Aorta (tissue), 5 donors: ENCODE results near the gene ATP2B2. TPM values are rescaled to one million over a fixed set of nuclear protein-coding genes. Genes with fewer than 3 reads are reported as not detected.

Source experiments
- ATAC-seq: fragments of 200-7000 bp; cut with Tn5 transposase; one replicate; pipeline ENCODE4 v1.9.1; 2022; ENCODE audit warnings: moderate library complexity; ENCODE audit not compliant: low FRiP score
- DNase-seq, 2 donors: peaks; one replicate each; pipeline ENCODE4 v3.0.0-alpha.2; 2020
- H3K27ac ChIP-seq, 2 donors: one replicate each; pipeline ENCODE4 v1.5.1; 2013; ENCODE audit warnings: low read length in 2 of 2, mild to moderate bottlenecking in 2 of 2, moderate library complexity in 2 of 2, control low read depth in 1 of 2, inconsistent platforms in 1 of 2, low read depth in 1 of 2
- H3K27me3 ChIP-seq, 2 donors: one replicate each; pipeline ENCODE4 v1.6.1; 2013; ENCODE audit warnings: control low read depth in 1 of 2, low read length in 1 of 2, mild to moderate bottlenecking in 1 of 2, moderate library complexity in 1 of 2; ENCODE audit not compliant: insufficient read depth in 2 of 2, control insufficient read depth in 1 of 2
- H3K36me3 ChIP-seq, 2 donors: one replicate each; pipeline ENCODE4 v1.6.1; 2013; ENCODE audit warnings: control low read depth in 1 of 2, low read length in 1 of 2, mild to moderate bottlenecking in 1 of 2; ENCODE audit not compliant: insufficient read depth in 2 of 2, control insufficient read depth in 1 of 2
- H3K4me1 ChIP-seq, 2 donors: one replicate each; pipeline ENCODE4 v1.6.1; 2013; ENCODE audit warnings: low read length in 2 of 2, control low read depth in 1 of 2, mild to moderate bottlenecking in 1 of 2, moderate library complexity in 1 of 2; ENCODE audit not compliant: insufficient read depth in 2 of 2, control insufficient read depth in 1 of 2
- H3K4me3 ChIP-seq, 2 donors: one replicate each; pipeline ENCODE4 v1.5.1; 2013; ENCODE audit warnings: low read length in 2 of 2, control low read depth in 1 of 2, mild to moderate bottlenecking in 1 of 2
- H3K9me3 ChIP-seq: one replicate; pipeline ENCODE4 v1.6.1; 2013; ENCODE audit warnings: mild to moderate bottlenecking, low read length; ENCODE audit not compliant: control insufficient read depth
- WGBS, 2 donors: extraction: QIAGEN DNeasy Blood & Tissue Kit; methylation state at CpG; one replicate each; pipeline ENCODE4 v1.1.7; 2013; 5-methylcytosine and 5-hydroxymethylcytosine counted together
- intact Hi-C, 2 donors: fragments of 100-400 bp; cut with DNase I; formaldehyde crosslinking; loops; one replicate each; pipeline versions ENCODE4 v1.14.2 to v1.15.0; 2022
- polyA plus RNA-seq, 2 donors: library from polyadenylated mRNA; stranded (reverse); fragments of 200-250 nt; gene quantifications; one replicate each; pipeline ENCODE4 v1.2.3, GENCODE V29; 2013
- total RNA-seq, 2 donors: library from RNA; stranded (reverse); fragmentation: NEBNext Ultra II Directional; extraction: Animal tissue kit (Norgen Biotek cat#: 25700); gene quantifications; one replicate each; pipeline ENCODE4 v1.2.1, GENCODE V29; 2021
- donor health status: healthy with polysubstance abuse.
- donor health status: Bipolar disorder and iron deficiency.
- donor health status: DM: no; HTN: no; CAD: no.
- donor health status: DM: no; HTN: no; CAD: no.
- donor health status: DM: yes; HTN: yes; CAD: no.

ATP2B2 gene
- total and polyA plus RNA-seq, 4 donors, result 0.29 to 0.30 TPM; not detected in 2

- peaks cover 3 to 24% of the 10 kb centered on the region in 2 donors for H3K36me3 ChIP-seq
- intact Hi-C loops, result no loop called here
- ATAC-seq, result no peak
Measured at GRCh38 chr3:10309736-10310135, 195.7 kb downstream of the ATP2B2 start.

GRCh38 chr3:10308678-10309077 lies 196.7 kb downstream of the ATP2B2 start:
- DNase-seq, result no peak
- Histone ChIP-seq H3K27me3 (no peaks in the 10 kb centered on the region), H3K4me1 (no peaks in the 10 kb centered on the region), H3K4me3 (no peak overlapping the region), H3K27ac (no peak overlapping the region), H3K9me3 (no peaks in the 10 kb centered on the region), H3K36me3 (peaks cover 6 to 27% of the 10 kb centered on the region in 2 donors)
- no peak for ATAC-seq
- intact Hi-C loops, result no loop called here
- WGBS, 2 donors, result 93 to 97% methylated on average over 7 of the region's 7 CpGs

More at GRCh38 chr3:10309736-10310135, 195.7 kb downstream of the ATP2B2 start:
- Histone ChIP-seq H3K4me3 (no peak overlapping the region), H3K4me1 (no peaks in the 10 kb centered on the region), H3K9me3 (no peaks in the 10 kb centered on the region), H3K27ac (no peak overlapping the region), H3K27me3 (no peaks in the 10 kb centered on the region)
- DNase-seq, result no peak
- 60 to 62% methylated on average over 4 of the region's 4 CpGs for whole genome bisulfite sequencing, 2 donors

- 78 to 81% methylated on average over 3 of the region's 3 CpGs for WGBS, 2 donors
- intact Hi-C loops, result no loop called here
Measured at GRCh38 chr3:10306156-10306555, 199.2 kb downstream of the ATP2B2 start.

GRCh38 chr3:10305331-10305902 lies 200.0 kb downstream of the ATP2B2 start:
- Histone ChIP-seq H3K27me3 (no peaks in the 10 kb centered on the region), H3K9me3 (no peaks in the 10 kb centered on the region), H3K4me3 (no peak overlapping the region), H3K36me3 (peaks cover 16 to 30% of the 10 kb centered on the region in 2 donors), H3K27ac (no peak overlapping the region), H3K4me1 (no peaks in the 10 kb centered on the region)
- intact Hi-C loops, result no loop called here
- ATAC-seq, result no peak
- DNase-seq, result no peak
- WGBS, 2 donors, result 92 to 96% methylated on average over 4 of the region's 4 CpGs

More at GRCh38 chr3:10306156-10306555, 199.2 kb downstream of the ATP2B2 start:
- no peak for ATAC-seq
- H3K36me3 ChIP-seq, result peaks cover 16 to 27% of the 10 kb centered on the region in 2 donors
- H3K27me3 ChIP-seq, result no peaks in the 10 kb centered on the region
- H3K4me1 ChIP-seq, result no peaks in the 10 kb centered on the region
- DNase-seq, result no peak
- H3K27ac ChIP-seq, result no peak overlapping the region
- H3K9me3 ChIP-seq, result no peaks in the 10 kb centered on the region
- no peak overlapping the region for H3K4me3 ChIP-seq

- 85 to 92% methylated on average over 7 to 8 of the region's 8 CpGs for WGBS, 2 donors
- H3K4me1 ChIP-seq, result no peaks in the 10 kb centered on the region
- H3K4me3 ChIP-seq, result no peak overlapping the region
- no peaks in the 10 kb centered on the region for H3K27me3 ChIP-seq
- no peak for ATAC-seq
- no peak for DNase-seq
- peaks cover 18 to 28% of the 10 kb centered on the region in 2 donors for H3K36me3 ChIP-seq
- H3K27ac ChIP-seq, result no peak overlapping the region
- intact Hi-C loops, result no loop called here
- no peaks in the 10 kb centered on the region for H3K9me3 ChIP-seq
Measured at GRCh38 chr3:10304905-10305304, 200.5 kb downstream of the ATP2B2 start.

GRCh38 chr3:10303785-10304184 lies 201.6 kb downstream of the ATP2B2 start:
- ATAC-seq (no peak), DNase-seq (no peak)

GRCh38 chr3:10303105-10303504 lies 202.3 kb downstream of the ATP2B2 start:
- intact Hi-C loops, result no loop called here
- H3K4me3 ChIP-seq, result no peak overlapping the region
- ATAC-seq (no peak), DNase-seq (no peak)
- H3K27ac ChIP-seq, result no peak overlapping the region
- H3K4me1 ChIP-seq, result no peaks in the 10 kb centered on the region
- 85 to 88% methylated on average over 9 of the region's 9 CpGs for whole genome bisulfite sequencing, 2 donors
- H3K27me3 ChIP-seq, result no peaks in the 10 kb centered on the region
- H3K36me3 ChIP-seq, result peaks cover 19 to 26% of the 10 kb centered on the region in 2 donors
- H3K9me3 ChIP-seq, result no peaks in the 10 kb centered on the region

More at GRCh38 chr3:10303785-10304184, 201.6 kb downstream of the ATP2B2 start:
- H3K27ac ChIP-seq, result no peak overlapping the region
- no peak overlapping the region for H3K4me3 ChIP-seq
- H3K4me1 ChIP-seq, result no peaks in the 10 kb centered on the region
- H3K36me3 ChIP-seq, result peaks cover 19 to 26% of the 10 kb centered on the region in 2 donors
- no peaks in the 10 kb centered on the region for H3K9me3 ChIP-seq
- WGBS, 2 donors, result 79 to 82% methylated on average over 8 of the region's 8 CpGs
- H3K27me3 ChIP-seq, result no peaks in the 10 kb centered on the region
- intact Hi-C loops, result no loop called here

- no peaks in the 10 kb centered on the region for H3K27me3 ChIP-seq
- peaks cover 16 to 20% of the 10 kb centered on the region in 2 donors for H3K36me3 ChIP-seq
- H3K4me1 ChIP-seq, result no peaks in the 10 kb centered on the region
- intact Hi-C loops, result no loop called here
- H3K4me3 ChIP-seq, result no peak overlapping the region
- no peak overlapping the region for H3K27ac ChIP-seq
- DNase-seq (peak in 1 of 2 donors; percentile 12), ATAC-seq (no peak)
- 81 to 88% methylated on average over 9 of the region's 9 CpGs for WGBS, 2 donors
- no peaks in the 10 kb centered on the region for H3K9me3 ChIP-seq
Measured at GRCh38 chr3:10300087-10300486, 205.3 kb downstream of the ATP2B2 start.

GRCh38 chr3:10299679-10300078 lies 205.7 kb downstream of the ATP2B2 start:
- Histone ChIP-seq H3K4me1 (no peaks in the 10 kb centered on the region), H3K27me3 (no peaks in the 10 kb centered on the region), H3K36me3 (peaks cover 15 to 18% of the 10 kb centered on the region in 2 donors), H3K27ac (no peak overlapping the region), H3K9me3 (no peaks in the 10 kb centered on the region), H3K4me3 (no peak overlapping the region)
- intact Hi-C loops, result no loop called here
- DNase-seq, result peak in 1 of 2 donors; percentile 10
- no peak for ATAC-seq
- WGBS, 2 donors, result 67 to 80% methylated on average over 6 of the region's 6 CpGs
